A172 (cell line): ENCODE results near the gene CLCA1. TPM values are rescaled to one million over a fixed set of nuclear protein-coding genes. Genes with fewer than 3 reads are reported as not detected.

Experiments
- DNase-seq: peaks from one replicate; pipeline ENCODE4 v3.0.0-alpha.2; 2015; ENCODE audit warnings: low spot score
- total RNA-seq: library from RNA; depleted of rRNA; stranded (reverse); fragments of >200 nt; shearing (Covaris generic); gene quantifications from 2 replicates; pipeline ENCODE4 v1.2.3, GENCODE V29; 2014; rRNA removed

Gene CLCA1
- total RNA-seq, 1 experiment from 2014 or later: not detected

GRCh38 chr1:86546787-86547221, 78.1 kb downstream of the CLCA1 start, which contains the start of gene CLCA4:
Gene CLCA4, plus strand, starts transcription at chr1:86547078. Its CDS starts 42 bp downstream, at chr1:86547120.
- DNase-seq: no peak

GRCh38 chr1:86548839-86549238, 80.1 kb downstream of the CLCA1 start:
- no peak for DNase-seq

Other genes starting within 250 kb of the CLCA1 start
- gene ODF2L, start 72.6 kb upstream of the CLCA1 start, total RNA-seq: 17.1 and 19.6 TPM in 2 replicates
- gene CLCA2, start 44.8 kb upstream of the CLCA1 start, total RNA-seq: 0.22 and 0.24 TPM in 2 replicates
- gene CLCA4, start 78.2 kb downstream of the CLCA1 start, total RNA-seq: not detected in 2 replicates
- gene SH3GLB1, start 235.6 kb downstream of the CLCA1 start, total RNA-seq: 25.1 and 25.3 TPM in 2 replicates